Measurements from ENCODE around the gene INTS7.

DNA sequence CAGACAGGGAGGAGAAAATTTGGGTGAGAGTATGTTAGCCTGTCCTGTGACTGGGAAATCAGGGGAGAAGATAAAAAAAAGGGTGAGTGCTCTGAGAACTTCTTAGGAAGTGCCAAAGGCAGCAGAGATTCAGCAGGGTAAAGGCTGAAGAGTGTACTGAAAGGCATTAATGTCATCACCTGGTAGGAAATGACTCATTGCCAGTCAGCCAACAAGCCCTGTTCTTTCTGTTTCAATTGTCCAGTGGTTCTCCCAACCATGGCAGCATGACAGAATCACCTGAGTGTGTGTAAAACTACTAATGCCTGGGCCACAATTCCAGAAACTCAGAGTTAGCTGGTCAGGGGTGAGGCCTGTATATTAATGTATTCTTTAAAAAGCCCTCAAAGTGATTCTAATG lies 83.5 kb downstream of the INTS7 start:
- TF ChIP-seq CTCF (IDR thresholded peaks at IDR 0.05; ENCODE audit: poor library complexity) (no peak), EZH2 (IDR thresholded peaks at IDR 0.05; ENCODE audit: borderline replicate concordance) (no peak)
